ENCODE results near the gene TAS2R60. TPM values are rescaled to one million over a fixed set of nuclear protein-coding genes. Genes with fewer than 3 reads are reported as not detected.

TAS2R60 gene
- total and polyA plus RNA-seq, 4 donors, result 0.50 TPM; not detected in 3

GRCh38 chr7:143435266-143435665, 8.0 kb upstream of the TAS2R60 start:
- WGBS, result 75% methylated on average over 2 of the region's 2 CpGs
- Histone ChIP-seq H3K4me1 (ENCODE audit: control insufficient read depth in 4 of 4, insufficient read depth in 4 of 4, low read length in 3 of 4) (peaks cover 8 to 42% (median 34%) of the 10 kb centered on the region in 4 donors), H3K27me3 (ENCODE audit: control insufficient read depth in 4 of 4, insufficient read depth in 4 of 4, low read length in 3 of 4) (no peaks in the 10 kb centered on the region), H3K9ac (ENCODE audit: low read depth in 1 of 2, low read length in 2 of 2) (no peak overlapping the region), H3K4me3 (ENCODE audit: low read depth in 1 of 3, low read length in 3 of 3) (no peak overlapping the region), H3K27ac (ENCODE audit: low read depth in 1 of 2, low read length in 2 of 2) (peak overlapping the region in 1 of 2 donors; percentile 33), H3K36me3 (ENCODE audit: control insufficient read depth in 4 of 4, insufficient read depth in 3 of 4, low read depth in 1 of 4, low read length in 3 of 4) (no peaks in the 10 kb centered on the region), H3K9me3 (ENCODE audit: control insufficient read depth in 4 of 4, low read length in 3 of 4) (no peaks in the 10 kb centered on the region)
- no peak for DNase-seq (ENCODE audit: low spot score)
- TF ChIP-seq ZBTB33 (IDR thresholded peaks at IDR 0.05) (no peak), GABPA (IDR thresholded peaks at IDR 0.05 in 1 of 2, conservative IDR thresholded peaks at IDR 0.05 in 1 of 2) (no peak), TAF1 (conservative IDR thresholded peaks at IDR 0.05) (no peak), HNF4G (IDR thresholded peaks at IDR 0.05) (no peak), EGR1 (IDR thresholded peaks at IDR 0.05; ENCODE audit: low read depth in 2 of 2) (no peak), FOXA1 (IDR thresholded peaks at IDR 0.05) (no peak), NR2F2 (IDR thresholded peaks at IDR 0.05) (no peak), REST (IDR thresholded peaks at IDR 0.05) (no peak), RXRA (IDR thresholded peaks at IDR 0.05) (no peak), CTCF (IDR thresholded peaks at IDR 0.05; ENCODE audit: low read depth, low read length, missing input control) (no peak)

GRCh38 chr7:143436325-143436946, 6.8 kb upstream of the TAS2R60 start:
- Histone ChIP-seq H3K4me1 (ENCODE audit: control insufficient read depth in 4 of 4, insufficient read depth in 4 of 4, low read length in 3 of 4) (peaks cover 8 to 42% (median 34%) of the 10 kb centered on the region in 4 donors), H3K9ac (ENCODE audit: low read depth in 1 of 2, low read length in 2 of 2) (peak overlapping the region in 1 of 2 donors; percentile 24), H3K9me3 (ENCODE audit: control insufficient read depth in 4 of 4, low read length in 3 of 4) (no peaks in the 10 kb centered on the region), H3K4me3 (ENCODE audit: low read depth in 1 of 3, low read length in 3 of 3) (no peak overlapping the region), H3K36me3 (ENCODE audit: control insufficient read depth in 4 of 4, insufficient read depth in 3 of 4, low read depth in 1 of 4, low read length in 3 of 4) (no peaks in the 10 kb centered on the region), H3K27ac (ENCODE audit: low read depth in 1 of 2, low read length in 2 of 2) (peak overlapping the region; percentile 38 to 60), H3K27me3 (ENCODE audit: control insufficient read depth in 4 of 4, insufficient read depth in 4 of 4, low read length in 3 of 4) (no peaks in the 10 kb centered on the region)
- DNase-seq (ENCODE audit: low spot score), result no peak
- no peak for TF ChIP-seq FOXA1 (IDR thresholded peaks at IDR 0.05)
- TF ChIP-seq MAX (IDR thresholded peaks at IDR 0.05), result peak; percentile 51
- TF ChIP-seq FOXA2 (IDR thresholded peaks at IDR 0.05), result peak; percentile 38
- TF ChIP-seq RXRA (IDR thresholded peaks at IDR 0.05), result peak; percentile 73
- no peak for TF ChIP-seq CTCF (IDR thresholded peaks at IDR 0.05; ENCODE audit: low read depth, low read length, missing input control)
- TF ChIP-seq SP1 (IDR thresholded peaks at IDR 0.05), result peak; percentile 69
- TF ChIP-seq JUND (IDR thresholded peaks at IDR 0.05), result peak in 1 of 2 donors; percentile 50
- TF ChIP-seq HNF4A (conservative IDR thresholded peaks at IDR 0.05), result peak; percentile 48
- TF ChIP-seq YY1 (IDR thresholded peaks at IDR 0.05), result peak; percentile 43
- TF ChIP-seq ATF3 (IDR thresholded peaks at IDR 0.05), result no peak
- peak in 1 of 2 donors; percentile 28 for TF ChIP-seq RAD21 (IDR thresholded peaks at IDR 0.05)
- no peak for TF ChIP-seq NR2F2 (IDR thresholded peaks at IDR 0.05)
- TF ChIP-seq REST (IDR thresholded peaks at IDR 0.05), result no peak
- 42% methylated on average over 3 of the region's 3 CpGs for WGBS

Measured in liver (tissue), 9 donors.